ENCODE results near the gene MMP25.

Gene MMP25, protein sequence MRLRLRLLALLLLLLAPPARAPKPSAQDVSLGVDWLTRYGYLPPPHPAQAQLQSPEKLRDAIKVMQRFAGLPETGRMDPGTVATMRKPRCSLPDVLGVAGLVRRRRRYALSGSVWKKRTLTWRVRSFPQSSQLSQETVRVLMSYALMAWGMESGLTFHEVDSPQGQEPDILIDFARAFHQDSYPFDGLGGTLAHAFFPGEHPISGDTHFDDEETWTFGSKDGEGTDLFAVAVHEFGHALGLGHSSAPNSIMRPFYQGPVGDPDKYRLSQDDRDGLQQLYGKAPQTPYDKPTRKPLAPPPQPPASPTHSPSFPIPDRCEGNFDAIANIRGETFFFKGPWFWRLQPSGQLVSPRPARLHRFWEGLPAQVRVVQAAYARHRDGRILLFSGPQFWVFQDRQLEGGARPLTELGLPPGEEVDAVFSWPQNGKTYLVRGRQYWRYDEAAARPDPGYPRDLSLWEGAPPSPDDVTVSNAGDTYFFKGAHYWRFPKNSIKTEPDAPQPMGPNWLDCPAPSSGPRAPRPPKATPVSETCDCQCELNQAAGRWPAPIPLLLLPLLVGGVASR

DNA sequence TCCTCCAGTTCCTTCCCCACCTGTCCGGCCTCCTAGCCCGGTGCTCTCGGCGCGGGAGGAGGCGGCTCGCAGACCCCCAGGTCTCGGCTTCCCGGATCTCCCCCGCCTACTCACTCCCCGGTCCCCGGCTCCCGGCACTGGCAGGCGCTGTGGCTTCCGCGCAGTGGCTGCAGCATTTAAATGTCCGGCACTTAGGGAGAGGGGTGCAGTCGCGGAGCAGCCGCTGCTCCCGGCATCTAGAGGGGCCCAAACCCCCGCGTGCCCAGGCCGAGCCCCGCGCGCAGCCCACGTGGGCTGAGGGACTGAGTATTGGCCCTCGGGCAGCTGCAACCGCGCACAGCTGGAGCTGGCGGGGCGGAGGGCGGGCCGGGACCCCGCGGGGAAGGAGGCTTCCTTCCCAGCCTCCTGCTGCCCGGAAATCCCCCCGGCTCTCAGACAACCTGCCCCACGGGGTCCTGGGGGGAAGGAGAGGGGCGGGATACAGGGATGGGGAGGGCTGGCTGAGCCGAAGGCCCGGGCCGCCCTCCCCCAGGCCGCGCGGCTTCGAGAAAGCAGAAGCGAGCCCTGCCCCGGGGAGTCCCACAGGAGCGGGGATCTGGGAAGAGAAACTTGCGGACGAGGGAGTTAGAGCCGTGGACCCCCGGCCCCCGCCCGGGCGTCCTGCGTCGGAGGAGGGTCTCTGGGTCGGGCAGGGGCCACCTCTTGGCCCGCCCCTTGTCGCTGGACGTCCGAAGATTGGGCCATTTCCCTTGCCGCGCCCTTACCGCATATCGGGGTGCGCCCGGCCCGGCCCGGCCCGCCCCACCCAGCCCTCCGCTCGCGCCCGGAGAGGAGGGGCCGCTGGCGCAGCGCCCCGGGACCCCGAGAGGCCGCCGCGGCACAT, at the start of gene MMP25:
TSS of gene MMP25 (plus strand) at position 804 of the 883 bp plus-strand sequence. CDS start 357 bp downstream, outside the sequence.
- DNase-seq = peak; percentile 1

DNA sequence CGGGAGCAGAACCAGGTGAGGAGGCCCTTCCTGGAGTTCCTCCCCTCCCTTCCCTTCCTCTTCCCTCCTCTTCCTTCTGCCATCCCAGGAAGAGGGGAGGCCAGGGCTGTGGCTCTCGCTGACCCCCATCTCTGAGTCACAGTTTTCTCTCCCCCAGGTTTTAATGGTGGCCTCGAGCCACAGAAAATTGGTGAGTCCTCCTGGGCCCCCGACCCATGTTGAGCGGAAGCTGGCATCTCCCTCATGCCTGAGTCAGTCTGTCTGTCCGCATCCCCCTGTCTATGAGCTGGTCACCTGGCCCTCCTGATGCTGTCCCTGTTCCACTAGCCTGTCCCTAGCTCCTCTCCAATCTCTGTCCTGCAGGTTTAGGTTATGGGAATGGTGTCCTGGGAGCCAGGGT, 46.4 kb upstream of the MMP25 start:
- no peak for DNase-seq

DNA sequence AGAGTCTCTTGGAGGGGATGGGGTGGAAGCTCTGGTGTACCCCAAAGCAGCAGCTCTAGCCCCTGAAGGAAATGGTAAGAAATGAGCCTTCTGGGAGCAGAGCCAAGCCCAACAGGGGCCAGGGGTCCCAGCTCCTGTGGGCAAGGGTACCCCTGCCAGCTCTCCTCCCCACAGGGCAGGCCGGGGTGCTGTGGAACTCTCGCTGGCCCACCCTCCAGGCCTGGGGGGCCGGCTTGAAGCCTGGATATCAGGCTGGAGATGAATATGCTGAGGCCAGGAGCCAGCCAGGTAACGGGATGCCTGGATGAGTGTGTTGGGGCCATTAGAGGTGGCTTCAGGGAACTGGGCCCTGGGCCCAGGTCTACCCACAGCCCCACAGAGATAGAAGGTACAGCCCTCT, 45.8 kb upstream of the MMP25 start:
- DNase-seq = no peak

- DNase-seq = no peak
Measured at GRCh38 chr16:3001316-3001715, 45.0 kb upstream of the MMP25 start.

DNA sequence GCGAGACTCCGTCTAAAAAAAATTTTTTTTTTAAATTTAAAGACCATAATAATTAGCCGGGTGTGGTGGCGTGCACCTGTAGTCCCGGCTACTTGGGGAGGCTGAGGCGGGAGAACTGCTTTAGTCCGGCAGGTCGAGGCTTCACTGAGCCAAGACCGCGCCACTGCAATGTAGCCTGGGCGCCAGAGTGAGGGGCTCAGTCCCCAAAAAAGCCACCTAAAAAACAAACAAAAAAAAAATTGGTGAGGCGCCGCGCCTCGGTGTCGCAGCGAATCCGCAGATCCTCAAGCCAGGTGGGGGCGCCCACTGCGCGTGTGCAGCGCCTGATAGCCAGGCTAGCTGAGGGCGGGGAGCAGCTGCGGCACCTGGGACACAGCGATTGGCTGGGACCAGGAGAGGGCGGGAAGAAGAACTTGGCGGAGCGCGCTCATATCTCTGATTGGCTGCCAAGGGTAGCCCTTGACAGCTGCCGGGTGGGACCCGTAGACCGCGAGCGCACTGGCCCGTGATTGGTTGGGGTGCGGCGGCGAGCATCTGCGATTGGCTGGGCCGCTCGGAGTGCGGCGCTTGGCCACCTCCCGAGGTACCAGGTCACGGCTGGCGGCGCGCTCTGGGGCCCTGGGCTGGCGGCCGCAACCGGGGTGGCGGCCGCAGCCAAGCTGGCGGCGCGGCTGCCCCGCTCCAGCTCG, 42.6 kb upstream of the MMP25 start:
- peak; percentile 97 for DNase-seq

- DNase-seq = peak; percentile 30
Measured at GRCh38 chr16:3004319-3004718, 42.0 kb upstream of the MMP25 start.

GRCh38 chr16:3004781-3005284, 41.5 kb upstream of the MMP25 start:
- DNase-seq = no peak

DNA sequence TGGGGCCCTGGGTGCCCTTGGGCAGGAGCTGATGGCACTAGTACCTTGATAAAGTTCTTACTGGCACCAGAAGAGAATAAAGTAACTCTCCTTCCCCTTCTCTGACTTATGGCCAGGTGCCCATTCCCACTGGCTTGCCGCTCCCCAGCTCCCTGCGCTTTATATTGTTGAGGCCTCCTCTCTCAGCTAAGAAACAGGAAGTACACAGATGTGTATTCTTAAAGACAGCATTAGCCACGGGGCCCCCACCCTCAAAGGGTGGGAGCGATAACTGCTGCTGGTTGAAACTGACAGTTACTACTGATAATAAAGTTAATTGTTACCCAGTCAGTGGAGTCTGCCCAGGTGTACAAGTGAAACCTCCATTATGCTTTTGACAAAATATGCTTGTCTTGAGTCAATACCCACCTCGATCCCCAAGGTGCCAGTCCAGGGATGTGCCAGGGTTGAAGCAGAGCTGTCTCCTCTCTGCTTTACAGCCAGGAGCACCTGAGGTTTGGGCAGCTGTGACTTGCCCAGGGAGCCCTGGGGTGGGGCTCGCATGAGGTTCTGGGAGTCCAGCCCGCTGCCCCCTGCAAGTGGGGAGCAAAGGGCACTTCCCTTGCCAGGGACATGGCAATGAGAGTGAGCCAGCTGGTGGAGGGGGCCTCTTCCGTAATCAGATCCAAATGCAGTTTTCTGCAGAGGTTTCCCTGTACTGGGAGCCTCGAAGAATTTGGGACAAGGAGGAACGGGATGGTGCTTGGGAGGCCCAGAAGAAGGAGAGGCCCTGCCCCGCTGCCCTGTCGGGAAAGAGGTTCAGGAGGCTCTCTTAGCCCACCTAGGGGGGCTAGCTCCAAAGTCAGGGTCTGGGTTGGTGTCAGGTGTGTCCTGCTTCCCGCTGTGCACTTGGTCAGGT, 39.1 kb upstream of the MMP25 start:
- DNase-seq = no peak

DNA sequence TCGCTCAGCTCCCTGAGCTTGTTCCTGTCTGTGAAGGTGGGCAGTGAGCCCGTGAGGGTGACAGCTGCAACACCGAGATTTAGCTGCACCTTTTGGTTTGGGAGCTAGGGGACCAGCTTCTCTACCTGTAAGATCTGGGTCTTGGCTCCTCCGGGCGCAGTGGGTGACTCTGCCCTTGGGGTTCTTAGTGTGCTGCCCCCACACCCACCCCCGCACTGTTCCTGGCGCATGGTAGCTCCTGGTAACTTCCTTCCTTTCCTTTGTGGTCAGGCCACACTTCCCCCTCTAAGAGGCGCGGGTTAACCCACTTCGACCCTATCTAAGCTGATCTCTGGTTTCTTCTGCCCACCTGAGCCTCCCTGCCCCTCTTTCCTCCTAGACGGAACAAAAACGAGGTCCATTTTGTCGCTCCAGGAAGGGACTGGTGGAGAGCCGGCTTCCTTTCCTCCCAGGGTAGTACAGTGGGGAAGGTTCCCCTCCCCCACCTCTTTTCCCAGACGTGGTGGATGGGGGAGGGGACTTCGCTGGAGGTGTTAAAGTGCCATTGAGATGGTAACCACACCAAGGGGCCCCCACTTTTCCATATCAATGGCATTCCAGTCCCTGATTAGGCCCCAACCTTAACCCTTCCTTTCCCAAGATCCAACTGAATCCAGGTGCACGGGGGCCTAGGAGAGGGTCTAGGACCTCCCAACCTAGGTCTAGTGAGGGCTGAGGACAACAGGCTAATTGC, 38.2 kb upstream of the MMP25 start:
- no peak for DNase-seq

DNA sequence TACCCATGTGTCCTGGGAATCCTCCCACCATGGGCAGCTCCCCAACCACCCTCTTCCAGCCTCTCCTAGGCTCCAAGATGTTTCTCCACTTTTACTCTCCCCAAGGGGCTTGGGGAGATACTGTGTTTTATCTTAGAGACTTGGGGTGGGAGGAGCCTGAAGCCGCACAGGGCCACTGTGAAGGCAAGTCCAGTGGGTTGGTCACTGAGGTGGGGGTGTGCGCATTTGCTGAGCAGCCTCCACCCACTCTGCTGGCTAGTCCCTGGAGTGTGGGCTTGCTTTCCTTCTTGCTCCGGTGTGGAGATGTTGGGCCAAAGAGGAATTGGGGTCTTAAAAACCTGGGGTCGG, 37.7 kb upstream of the MMP25 start:
- no peak for DNase-seq

- DNase-seq = no peak
Measured at GRCh38 chr16:3009568-3010390, 36.6 kb upstream of the MMP25 start.

GRCh38 chr16:3010510-3010909, 35.9 kb upstream of the MMP25 start:
- no peak for DNase-seq

- DNase-seq = no peak
Measured at GRCh38 chr16:3012246-3012645, 34.1 kb upstream of the MMP25 start.

DNA sequence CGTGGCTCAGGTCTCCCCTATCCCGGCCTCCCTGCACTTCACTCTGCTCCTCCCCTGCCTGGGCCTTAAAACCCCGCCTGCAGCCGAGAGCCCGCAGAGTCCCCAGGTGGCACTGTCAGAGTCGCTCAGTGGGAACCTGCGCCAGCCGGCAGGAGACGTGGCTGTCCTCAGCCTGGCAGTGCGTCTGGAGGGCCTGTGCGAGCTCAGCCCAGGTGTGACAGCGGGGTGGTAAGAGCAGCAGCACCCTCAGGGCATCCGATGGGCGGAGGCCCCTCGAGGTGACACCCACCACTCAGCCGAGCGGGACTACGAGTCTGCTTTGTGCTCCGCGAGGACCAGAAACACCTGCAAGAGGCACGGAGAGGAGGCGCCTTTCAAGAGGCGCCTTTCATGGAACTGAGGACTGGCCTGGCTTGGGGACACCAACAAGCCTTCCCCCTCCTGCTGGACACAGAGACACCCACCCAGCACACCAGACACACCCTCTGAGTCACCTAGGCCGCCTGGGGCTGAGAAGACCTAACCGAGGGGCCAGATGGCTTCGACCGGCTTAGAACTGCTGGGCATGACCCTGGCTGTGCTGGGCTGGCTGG, 33.4 kb upstream of the MMP25 start, which contains the start of gene CLDN9:
TSS of gene CLDN9 (plus strand) at position 96 of the 593 bp plus-strand sequence. CDS start at position 536, 440 bp downstream.
- DNase-seq = no peak

DNA sequence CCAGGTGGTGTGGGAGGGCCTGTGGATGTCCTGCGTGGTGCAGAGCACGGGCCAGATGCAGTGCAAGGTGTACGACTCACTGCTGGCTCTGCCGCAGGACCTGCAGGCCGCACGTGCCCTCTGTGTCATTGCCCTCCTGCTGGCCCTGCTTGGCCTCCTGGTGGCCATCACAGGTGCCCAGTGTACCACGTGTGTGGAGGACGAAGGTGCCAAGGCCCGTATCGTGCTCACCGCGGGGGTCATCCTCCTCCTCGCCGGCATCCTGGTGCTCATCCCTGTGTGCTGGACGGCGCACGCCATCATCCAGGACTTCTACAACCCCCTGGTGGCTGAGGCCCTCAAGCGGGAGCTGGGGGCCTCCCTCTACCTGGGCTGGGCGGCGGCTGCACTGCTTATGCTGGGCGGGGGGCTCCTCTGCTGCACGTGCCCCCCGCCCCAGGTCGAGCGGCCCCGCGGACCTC, 32.8 kb upstream of the MMP25 start:
- no peak for DNase-seq

DNA sequence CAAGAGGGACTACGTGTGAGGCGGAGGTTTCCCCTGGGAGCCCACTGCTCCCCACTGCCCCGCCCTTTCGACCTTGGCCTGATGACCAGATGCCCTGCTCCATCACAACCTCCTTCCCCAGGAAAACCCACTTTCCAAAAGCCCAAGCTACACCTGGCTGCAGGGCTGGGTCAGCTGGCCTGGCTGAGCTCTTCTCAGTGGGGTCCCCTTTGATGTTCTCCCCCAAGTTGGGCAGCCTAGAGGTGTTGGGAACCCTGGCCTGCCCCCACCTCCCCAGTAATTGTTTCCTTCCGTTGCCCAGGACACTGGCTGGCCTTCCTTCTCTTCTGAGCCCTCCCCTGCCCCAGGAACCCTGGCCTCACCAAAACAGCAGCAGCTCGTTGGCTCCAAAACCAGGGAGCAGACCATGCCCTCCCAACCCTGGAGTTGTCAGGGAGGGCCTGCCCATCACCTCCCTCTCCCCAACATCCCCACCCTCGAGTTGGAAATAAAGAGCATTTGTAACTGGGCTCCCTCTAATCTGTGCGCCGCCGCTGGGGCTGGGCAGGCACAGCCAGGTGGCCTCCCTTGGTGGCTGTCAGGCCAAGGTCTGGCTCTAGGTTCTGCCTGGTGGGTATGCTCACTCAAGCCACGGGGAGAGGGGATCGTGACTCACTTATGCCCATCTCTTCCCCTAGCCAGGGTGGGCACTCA, 32.2 kb upstream of the MMP25 start:
- DNase-seq = no peak

DNA sequence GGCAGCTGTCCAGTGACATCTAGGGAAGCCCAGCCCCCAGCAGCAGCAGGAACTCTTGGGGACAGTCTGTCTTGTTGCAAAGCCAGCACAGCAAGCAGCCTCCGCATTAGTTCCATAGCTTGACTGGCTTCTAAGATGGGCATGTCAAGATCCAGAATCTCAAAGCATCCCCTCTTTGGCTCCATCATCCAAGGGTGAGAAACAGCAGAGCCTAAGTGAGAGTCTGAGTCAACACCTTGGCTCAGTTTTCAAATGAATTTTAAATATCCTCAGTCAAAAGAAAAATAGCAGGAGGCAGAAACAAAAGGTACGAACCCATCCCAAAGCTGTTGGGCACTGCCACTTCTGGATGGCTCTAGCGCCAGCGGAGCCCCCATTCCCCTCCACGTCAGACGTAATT, 31.4 kb upstream of the MMP25 start:
- DNase-seq = no peak

- DNase-seq = no peak
Measured at GRCh38 chr16:3015865-3016521, 30.4 kb upstream of the MMP25 start.
